Measurements from ENCODE around the gene CDC25C.

- TF ChIP-seq POLR2AphosphoS5 (IDR thresholded peaks at IDR 0.05; ENCODE audit: borderline replicate concordance, low read depth, low read length) (no peak), EZH2 (IDR thresholded peaks at IDR 0.05) (no peak)
Observed at GRCh38 chr5:138263581-138263980, 68.0 kb downstream of the CDC25C start.

All from SK-N-MC (cell line).